Measurements from ENCODE around the gene SEC14L1.

Gene SEC14L1

GRCh38 chr17:77216486-77216885 is 75.7 kb downstream of the SEC14L1 start:
- DNase-seq, result no peak

GRCh38 chr17:77217123-77217522 is 76.4 kb downstream of the SEC14L1 start:
- no peak for DNase-seq

GRCh38 chr17:77217566-77217965 is 76.8 kb downstream of the SEC14L1 start:
- DNase-seq, result no peak

GRCh38 chr17:77218902-77219301 is 78.1 kb downstream of the SEC14L1 start:
- DNase-seq, result no peak

- no peak for DNase-seq
Measured at GRCh38 chr17:77222356-77222755, 81.6 kb downstream of the SEC14L1 start.

- DNase-seq, result no peak
Measured at GRCh38 chr17:77223642-77224420, 83.1 kb downstream of the SEC14L1 start.

- DNase-seq, result no peak
Measured at GRCh38 chr17:77225265-77225664, 84.5 kb downstream of the SEC14L1 start.

- DNase-seq, result no peak
Measured at GRCh38 chr17:77227461-77228240, 86.9 kb downstream of the SEC14L1 start.

- no peak for DNase-seq
Measured at GRCh38 chr17:77228241-77228752, 87.5 kb downstream of the SEC14L1 start.

GRCh38 chr17:77228816-77229215 is 88.0 kb downstream of the SEC14L1 start:
- DNase-seq, result no peak

GRCh38 chr17:77229786-77230435 is 89.1 kb downstream of the SEC14L1 start:
- DNase-seq, result no peak

- no peak for DNase-seq
Measured at GRCh38 chr17:77230436-77230830, 89.7 kb downstream of the SEC14L1 start.

GRCh38 chr17:77231076-77231871 is 90.5 kb downstream of the SEC14L1 start:
- DNase-seq, result no peak

GRCh38 chr17:77233127-77233526 is 92.4 kb downstream of the SEC14L1 start:
- DNase-seq, result no peak

GRCh38 chr17:77233635-77234334 is 93.0 kb downstream of the SEC14L1 start:
- DNase-seq, result no peak

GRCh38 chr17:77234695-77235094 is 93.9 kb downstream of the SEC14L1 start:
- no peak for DNase-seq

- no peak for DNase-seq
Measured at GRCh38 chr17:77235370-77235941, 94.7 kb downstream of the SEC14L1 start.

GRCh38 chr17:77237232-77238008 is 96.7 kb downstream of the SEC14L1 start:
- DNase-seq, result no peak

- DNase-seq, result no peak
Measured at GRCh38 chr17:77240976-77241375, 100.2 kb downstream of the SEC14L1 start.

- DNase-seq, result no peak
Measured at GRCh38 chr17:77242118-77242851, 101.5 kb downstream of the SEC14L1 start.
